Ishikawa (cell line): Measurements from ENCODE around the gene DOCK1.

Source experiments
- CEBPB ChIP-seq: IDR thresholded peaks from 2 replicates; pipeline ENCODE4 v1.6.1; 2012
- EGR1 ChIP-seq: IDR thresholded peaks from 2 replicates; pipeline ENCODE4 v1.6.1; 2012
- EP300 ChIP-seq: IDR thresholded peaks from 2 replicates; pipeline ENCODE4 v1.6.1; 2012; ENCODE audit warnings: borderline replicate concordance
- NFIC ChIP-seq: IDR thresholded peaks from 2 replicates; pipeline ENCODE4 v1.6.1; 2012
- RAD21 ChIP-seq: IDR thresholded peaks from 2 replicates; pipeline ENCODE4 v1.6.1; 2012; ENCODE audit warnings: low read depth
- TAF1 ChIP-seq: IDR thresholded peaks from 2 replicates; pipeline ENCODE4 v1.6.1; 2012; ENCODE audit warnings: low read depth, mild to moderate bottlenecking
- YY1 ChIP-seq: IDR thresholded peaks from 2 replicates; pipeline ENCODE4 v1.6.1; 2012; ENCODE audit warnings: low read depth
- TF ChIP-seq, protein P1 (sequence below): IDR thresholded peaks from 2 replicates; pipeline ENCODE4 v1.6.1; 2012
- TF ChIP-seq, protein P2 (sequence below): IDR thresholded peaks from 2 replicates; pipeline ENCODE4 v1.6.1; 2012; ENCODE audit warnings: low read depth, mild to moderate bottlenecking
- TF ChIP-seq, protein P3 (sequence below): IDR thresholded peaks from 2 replicates; pipeline ENCODE4 v1.6.1; 2012

DNA sequence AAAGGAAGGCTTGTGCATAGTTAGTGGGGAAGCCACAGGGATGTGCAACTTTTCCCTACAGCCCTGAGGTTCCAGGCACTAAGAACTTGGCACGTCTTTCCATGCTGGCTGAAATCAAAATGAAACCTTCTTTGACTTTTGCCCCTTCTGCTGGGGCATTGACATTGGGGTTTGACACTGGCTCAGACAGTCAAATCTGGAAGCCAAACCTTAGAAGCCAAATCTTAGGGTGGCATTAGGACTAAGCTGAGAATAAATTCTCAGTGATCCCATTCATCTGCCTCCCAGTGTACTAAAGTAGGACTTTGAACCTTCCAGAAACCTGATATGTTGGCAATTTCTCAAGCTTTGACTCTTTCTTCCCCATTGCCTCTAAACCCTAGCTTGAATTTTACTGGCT is 322.4 kb downstream of the DOCK1 start:
- TF ChIP-seq EP300: no peak
- TF ChIP-seq, protein P1, sequence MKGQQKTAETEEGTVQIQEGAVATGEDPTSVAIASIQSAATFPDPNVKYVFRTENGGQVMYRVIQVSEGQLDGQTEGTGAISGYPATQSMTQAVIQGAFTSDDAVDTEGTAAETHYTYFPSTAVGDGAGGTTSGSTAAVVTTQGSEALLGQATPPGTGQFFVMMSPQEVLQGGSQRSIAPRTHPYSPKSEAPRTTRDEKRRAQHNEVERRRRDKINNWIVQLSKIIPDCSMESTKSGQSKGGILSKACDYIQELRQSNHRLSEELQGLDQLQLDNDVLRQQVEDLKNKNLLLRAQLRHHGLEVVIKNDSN: no peak
- TF ChIP-seq, protein P2, sequence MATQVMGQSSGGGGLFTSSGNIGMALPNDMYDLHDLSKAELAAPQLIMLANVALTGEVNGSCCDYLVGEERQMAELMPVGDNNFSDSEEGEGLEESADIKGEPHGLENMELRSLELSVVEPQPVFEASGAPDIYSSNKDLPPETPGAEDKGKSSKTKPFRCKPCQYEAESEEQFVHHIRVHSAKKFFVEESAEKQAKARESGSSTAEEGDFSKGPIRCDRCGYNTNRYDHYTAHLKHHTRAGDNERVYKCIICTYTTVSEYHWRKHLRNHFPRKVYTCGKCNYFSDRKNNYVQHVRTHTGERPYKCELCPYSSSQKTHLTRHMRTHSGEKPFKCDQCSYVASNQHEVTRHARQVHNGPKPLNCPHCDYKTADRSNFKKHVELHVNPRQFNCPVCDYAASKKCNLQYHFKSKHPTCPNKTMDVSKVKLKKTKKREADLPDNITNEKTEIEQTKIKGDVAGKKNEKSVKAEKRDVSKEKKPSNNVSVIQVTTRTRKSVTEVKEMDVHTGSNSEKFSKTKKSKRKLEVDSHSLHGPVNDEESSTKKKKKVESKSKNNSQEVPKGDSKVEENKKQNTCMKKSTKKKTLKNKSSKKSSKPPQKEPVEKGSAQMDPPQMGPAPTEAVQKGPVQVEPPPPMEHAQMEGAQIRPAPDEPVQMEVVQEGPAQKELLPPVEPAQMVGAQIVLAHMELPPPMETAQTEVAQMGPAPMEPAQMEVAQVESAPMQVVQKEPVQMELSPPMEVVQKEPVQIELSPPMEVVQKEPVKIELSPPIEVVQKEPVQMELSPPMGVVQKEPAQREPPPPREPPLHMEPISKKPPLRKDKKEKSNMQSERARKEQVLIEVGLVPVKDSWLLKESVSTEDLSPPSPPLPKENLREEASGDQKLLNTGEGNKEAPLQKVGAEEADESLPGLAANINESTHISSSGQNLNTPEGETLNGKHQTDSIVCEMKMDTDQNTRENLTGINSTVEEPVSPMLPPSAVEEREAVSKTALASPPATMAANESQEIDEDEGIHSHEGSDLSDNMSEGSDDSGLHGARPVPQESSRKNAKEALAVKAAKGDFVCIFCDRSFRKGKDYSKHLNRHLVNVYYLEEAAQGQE: no peak
- TF ChIP-seq EGR1: no peak
- no peak for TF ChIP-seq TAF1
- TF ChIP-seq, protein P3, sequence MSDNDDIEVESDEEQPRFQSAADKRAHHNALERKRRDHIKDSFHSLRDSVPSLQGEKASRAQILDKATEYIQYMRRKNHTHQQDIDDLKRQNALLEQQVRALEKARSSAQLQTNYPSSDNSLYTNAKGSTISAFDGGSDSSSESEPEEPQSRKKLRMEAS: no peak
- TF ChIP-seq YY1: no peak
- TF ChIP-seq NFIC: no peak
- no peak for TF ChIP-seq RAD21
- TF ChIP-seq CEBPB: no peak
